GM21423 (cell line): ENCODE measurements around the gene AKR1E2.

ENCODE experiments used
- ATAC-seq: cut with Tn5 transposase; IDR thresholded peaks from one replicate; pipeline ENCODE4 v1.9.1; 2021; ENCODE audit warnings: mild to moderate bottlenecking, moderate library complexity; ENCODE audit not compliant: unreplicated experiment

The AKR1E2 gene

GRCh38 chr10:4889959-4890358 lies 64.0 kb downstream of the AKR1E2 start:
- no peak for ATAC-seq

GRCh38 chr10:4892681-4893080 lies 66.7 kb downstream of the AKR1E2 start:
- ATAC-seq, result no peak

GRCh38 chr10:4894335-4894734 lies 68.3 kb downstream of the AKR1E2 start:
- ATAC-seq, result no peak
